Non-pigmented ciliary epithelial cell (primary cell): Measurements from ENCODE around the gene SEMG1.
A peak's percentile ranks its signal among the peaks of the same experiment; 100 is the strongest.

Experiments used
- DNase-seq: peaks from one replicate; pipeline ENCODE4 v3.0.0-alpha.2; 2010; ENCODE audit warnings: low read depth

SEMG1 gene, protein sequence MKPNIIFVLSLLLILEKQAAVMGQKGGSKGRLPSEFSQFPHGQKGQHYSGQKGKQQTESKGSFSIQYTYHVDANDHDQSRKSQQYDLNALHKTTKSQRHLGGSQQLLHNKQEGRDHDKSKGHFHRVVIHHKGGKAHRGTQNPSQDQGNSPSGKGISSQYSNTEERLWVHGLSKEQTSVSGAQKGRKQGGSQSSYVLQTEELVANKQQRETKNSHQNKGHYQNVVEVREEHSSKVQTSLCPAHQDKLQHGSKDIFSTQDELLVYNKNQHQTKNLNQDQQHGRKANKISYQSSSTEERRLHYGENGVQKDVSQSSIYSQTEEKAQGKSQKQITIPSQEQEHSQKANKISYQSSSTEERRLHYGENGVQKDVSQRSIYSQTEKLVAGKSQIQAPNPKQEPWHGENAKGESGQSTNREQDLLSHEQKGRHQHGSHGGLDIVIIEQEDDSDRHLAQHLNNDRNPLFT

DNA sequence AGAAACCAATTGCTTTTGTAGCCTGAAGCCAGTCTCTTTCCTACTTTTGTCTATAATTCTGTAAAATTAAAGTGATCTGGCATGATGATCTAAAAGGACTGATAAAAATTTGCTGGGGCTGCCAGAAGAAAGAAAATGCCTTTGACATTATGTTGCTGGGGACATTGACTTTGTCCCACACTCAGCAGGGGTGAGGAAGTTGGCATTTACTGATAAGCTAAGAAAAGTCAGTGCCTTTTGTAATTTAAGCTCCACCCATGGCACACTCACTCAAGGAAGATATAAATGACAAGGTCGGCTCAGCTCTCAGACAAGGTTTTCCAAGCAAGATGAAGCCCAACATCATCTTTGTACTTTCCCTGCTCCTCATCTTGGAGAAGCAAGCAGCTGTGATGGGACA, at the start of gene SEMG1:
TSS of gene SEMG1 (plus strand) at position 309 of the 400 bp plus-strand sequence. CDS start at position 330, 21 bp downstream.
- no peak for DNase-seq

DNA sequence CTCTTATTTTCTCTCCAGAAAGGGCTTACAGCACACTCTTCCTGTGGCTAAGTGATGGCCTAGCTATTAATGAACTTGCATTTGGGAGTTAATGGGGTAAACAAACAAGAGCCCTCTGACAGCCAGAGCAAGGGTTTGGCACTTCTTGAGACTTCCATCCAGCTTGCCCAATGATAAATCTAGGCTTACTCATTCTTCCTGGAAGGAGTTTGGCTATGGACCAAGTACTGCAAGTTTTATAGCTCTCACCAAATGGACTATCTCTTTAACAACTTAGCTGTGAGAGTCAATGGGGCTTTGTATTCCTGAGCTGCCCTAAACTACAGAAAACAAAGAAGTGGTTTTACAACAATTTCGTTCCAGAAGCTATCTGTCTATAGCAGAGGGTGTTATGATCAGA, 48.9 kb upstream of the SEMG1 start:
- DNase-seq, result peak; percentile 10

DNA sequence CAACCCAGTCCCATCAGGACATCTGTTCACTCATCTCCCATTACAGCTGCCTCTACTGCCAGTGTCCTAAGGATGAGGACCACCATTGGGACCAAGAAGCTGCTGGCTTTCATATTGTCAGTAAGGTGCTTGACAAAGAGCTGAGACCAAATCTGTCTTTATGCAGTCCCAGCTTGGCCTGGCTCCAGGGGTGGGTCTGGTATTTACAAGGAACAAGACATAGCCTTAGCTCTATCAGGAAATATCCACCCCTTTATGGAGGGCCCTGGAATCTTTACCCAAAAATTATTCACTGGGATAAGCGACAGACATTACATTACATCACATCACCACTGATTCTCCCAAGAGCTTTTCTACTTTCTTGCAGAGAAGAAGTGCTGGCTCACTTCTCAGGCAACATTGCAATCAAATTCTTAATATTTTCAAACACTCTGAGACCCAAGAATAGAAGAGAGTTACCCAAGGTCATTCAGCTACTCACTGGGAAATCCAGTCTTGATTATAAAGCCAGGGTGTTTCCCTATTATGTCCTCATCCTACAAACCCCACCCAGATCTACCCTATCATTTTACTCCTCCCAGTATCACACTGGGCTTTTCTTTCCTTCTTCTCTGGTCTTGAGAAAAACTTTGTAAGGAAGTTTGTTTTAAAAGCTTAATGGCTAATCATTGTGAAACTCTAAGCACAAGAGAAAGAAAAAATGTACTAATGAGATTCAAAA, 43.6 kb upstream of the SEMG1 start:
- no peak for DNase-seq

DNA sequence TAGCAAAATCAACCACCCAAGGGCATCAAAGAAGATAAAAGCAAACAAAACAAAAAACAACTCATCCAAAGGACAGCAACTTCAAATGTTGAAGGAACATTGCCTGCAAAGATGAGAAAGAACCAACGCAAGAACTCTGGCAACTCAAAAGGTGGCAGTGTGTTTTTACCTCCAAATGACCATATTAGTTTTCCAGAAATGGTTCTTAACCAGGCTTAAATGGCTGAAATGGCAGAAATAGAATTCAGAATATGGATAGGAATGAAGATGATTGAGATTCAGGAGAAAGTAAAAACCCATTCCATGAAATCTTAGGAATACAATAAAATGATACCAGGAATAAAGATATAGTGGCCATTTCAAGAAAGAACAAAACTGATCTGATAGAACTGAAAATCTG, 41.9 kb upstream of the SEMG1 start:
- no peak for DNase-seq

DNA sequence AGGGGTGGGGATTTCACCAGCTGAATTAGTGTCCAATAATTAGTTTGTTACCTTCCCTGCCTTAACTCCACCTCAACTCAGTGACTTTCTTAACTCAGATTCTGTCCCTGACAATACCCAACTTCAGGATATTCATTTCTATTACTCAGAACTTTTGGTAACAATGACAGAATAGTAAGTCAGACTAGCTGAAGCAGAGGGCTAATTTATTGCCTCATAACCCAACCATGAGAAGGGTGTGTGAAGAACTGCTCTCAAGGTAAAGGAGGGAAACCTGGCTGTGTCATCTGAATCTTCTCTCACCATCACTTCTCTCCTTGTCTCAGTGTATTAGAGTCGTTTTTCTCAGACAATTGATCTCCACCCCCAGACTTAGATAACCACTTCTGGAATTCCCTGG, 33.3 kb upstream of the SEMG1 start:
- DNase-seq, result no peak

DNA sequence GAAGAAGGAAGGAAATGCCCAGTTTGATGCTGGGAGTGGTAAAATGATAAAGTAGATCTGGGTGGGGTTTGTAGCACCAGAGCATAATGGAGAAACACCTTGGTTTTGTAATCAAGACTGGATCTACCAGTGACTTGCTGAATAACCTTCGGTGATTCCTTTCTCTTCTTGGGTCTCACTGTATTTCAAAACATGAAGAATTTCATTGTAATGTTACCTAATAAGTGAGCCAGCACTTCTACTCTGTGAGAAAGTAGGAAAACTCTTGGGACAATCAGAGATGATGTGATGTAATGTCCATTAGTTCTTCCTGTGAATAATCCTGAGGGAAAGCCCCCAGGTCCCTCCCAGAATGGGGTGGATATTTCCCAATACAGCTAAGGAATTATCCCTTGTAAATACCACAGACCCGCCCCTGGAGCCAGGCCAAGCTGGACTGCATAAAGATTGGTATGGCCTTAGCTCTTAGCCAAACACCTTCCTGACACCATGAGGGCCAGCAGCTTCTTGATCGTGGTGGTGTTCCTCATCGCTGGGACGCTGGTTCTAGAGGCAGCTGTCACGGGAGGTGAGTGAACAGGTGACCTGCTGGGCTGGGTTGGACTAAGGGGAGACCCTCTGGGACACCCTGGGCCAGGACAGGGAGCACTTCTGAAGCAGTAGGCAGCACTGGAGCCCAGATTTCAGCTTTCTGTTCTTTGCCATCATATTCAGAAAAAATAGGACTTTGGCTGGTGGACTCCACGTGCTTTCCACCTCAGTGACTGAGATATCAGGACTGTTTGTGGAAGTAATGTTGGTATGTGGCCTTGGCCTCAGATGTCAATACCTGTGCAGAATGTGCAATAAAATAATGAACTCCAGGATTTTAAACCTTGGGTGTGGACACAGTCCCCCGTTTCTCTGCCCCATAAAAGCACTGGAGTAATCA, 32.1 kb upstream of the SEMG1 start, which contains the start of gene PI3:
TSS of gene PI3 (plus strand) at position 469 of the 931 bp plus-strand sequence. CDS start at position 490, 21 bp downstream.
- DNase-seq, result no peak

DNA sequence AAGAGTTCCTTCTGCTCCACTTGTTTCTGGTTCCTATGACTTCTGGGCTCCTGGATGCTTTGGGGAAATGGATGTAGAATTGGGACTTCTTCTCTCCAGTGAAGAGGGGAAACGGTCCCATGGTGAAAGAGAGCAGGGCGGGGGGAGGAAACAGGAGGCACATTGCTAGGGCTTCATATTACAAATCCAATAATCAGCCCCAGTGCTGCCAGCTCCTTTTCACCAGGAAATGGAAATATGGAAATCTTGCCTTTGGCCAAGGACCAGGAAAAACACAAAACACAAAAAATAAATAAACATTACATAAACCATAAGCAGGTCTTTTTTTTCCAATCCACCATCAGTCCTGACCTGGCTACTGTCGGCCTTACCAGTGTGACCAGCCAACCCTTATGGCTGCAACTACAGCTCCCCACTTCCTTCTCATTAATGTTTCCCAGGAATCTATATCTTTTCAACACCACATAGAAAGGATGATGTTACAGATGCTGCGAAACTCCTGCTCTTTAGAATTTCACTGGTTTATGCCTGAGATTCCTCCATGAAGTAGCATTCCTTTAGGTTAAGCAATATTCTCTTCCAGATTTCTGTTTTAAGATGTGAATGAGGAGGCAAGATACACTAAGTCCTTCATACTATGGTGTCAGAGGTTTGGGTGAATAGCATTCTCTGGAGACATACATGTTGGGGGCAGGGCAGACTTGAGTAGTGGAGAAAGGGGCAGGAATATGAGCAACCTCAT, 30.1 kb upstream of the SEMG1 start:
- DNase-seq, result no peak

DNA sequence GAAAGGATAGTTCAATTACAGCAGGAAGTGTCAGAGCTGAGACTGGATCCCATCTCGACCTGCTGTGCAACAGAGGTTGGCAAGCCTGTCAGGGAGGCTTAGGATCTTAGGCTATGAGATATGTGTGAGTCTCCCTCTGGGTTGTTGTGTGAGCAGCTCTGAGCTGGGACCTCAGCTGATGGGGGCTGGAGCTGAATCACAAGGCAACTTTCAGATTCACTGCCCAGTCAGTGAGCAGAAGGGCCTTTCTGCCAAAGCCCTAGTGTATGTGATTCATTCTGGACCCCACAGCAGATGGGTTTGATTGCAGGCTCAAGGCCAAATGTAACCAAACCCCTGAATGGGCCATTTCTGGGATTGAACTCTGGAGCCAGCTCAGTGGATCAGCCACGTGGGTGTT, 27.7 kb upstream of the SEMG1 start:
- no peak for DNase-seq

DNA sequence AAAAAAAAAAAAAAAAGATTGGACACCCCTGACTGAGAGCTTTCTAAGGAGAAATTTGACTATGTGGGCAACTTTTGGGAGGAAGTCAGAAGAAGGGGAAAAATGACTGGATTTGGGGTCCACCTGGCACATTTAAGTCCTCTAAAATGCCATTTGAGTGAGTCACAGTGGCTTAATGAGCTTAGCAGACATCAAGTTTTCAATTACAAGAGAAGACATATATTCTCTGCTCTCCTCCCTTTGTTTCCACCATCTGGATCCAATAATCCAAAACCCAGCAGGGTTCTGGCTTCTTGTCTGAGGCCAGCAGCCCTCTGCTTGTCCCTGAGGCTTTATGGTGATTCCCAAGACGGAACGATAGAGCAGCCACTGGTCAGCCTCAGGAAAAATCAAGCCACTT, 25.2 kb upstream of the SEMG1 start:
- no peak for DNase-seq

DNA sequence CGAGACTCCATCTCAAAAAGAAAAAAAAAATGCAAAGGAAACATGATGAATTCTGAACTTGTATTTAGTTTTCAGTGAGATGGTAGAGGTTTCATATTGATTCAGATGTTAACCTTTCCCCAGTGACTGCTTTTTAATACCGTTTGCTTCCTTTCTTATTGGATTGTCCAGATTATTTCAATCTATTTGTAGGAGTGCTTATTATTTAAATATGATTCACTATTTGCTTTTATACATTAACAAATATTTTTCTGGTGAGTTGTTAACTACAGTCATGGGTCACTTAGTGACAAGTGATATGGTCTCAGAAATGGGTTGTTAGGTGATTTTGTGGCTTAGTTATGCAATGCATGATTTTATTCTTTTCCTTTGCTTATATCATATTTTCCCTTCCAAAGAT, 23.7 kb upstream of the SEMG1 start:
- no peak for DNase-seq

DNA sequence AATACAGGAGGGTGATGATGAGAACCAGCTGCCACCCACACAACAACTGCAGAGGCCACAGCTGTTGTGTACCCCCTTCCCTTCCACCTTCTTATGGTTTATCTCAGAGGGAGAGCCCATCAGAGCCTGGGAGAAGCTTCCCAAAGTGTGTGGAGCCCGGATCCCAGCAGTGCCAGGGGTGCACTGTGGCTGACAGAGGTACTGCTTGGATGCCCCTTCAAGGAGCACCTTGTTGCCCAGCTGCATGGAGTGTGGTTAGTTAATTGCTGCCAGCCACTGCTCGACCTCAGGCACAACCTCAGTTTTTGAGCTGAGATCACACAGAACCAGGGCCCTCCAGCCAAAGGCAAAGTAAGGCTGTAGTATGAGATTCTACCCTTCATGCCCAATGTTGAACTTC, 19.1 kb upstream of the SEMG1 start:
- DNase-seq, result no peak

DNA sequence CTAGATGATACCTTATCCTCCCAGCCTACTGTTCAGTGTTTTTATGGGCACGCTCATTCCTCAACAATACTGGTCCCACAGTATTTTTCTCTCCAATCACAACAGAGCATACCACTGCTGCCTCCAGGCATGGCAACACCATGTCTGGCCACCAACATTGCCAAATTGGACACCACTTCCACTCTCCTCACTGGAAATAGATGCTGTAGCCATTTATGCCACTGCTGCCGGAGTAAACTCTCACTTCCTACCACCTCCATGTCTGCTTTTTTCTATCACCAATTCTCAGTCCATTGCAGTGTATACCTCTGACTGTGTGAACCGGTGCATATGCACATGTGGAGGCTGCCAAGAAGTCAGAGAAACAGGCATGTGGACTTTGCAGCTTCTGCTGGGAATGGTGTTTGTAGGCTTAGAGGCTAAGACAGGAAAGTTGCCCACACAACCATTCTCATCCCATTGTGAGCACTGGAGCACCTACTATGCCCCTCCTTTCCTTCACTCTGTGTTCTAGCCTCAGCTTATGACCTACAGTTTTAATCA, 17.7 kb upstream of the SEMG1 start:
- no peak for DNase-seq

DNA sequence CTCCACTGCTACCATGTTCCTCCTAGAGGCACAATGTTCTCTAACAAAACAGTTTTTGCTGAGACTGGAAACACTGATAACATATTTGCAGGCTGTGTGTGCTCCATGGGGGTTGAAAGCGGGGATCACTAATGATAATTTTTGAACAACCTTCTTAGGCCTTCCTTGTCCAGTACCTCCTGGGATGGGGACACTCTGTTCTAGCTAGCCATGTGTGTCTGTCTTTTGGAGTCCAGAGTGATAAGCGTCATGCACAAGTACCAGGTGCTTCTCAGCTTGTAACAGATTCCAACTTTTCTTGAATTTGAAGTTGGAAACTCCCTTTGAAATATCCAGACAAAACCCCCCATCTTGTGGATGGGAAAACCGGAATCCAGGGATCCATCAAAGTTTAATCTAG, 17.0 kb upstream of the SEMG1 start:
- DNase-seq, result no peak

DNA sequence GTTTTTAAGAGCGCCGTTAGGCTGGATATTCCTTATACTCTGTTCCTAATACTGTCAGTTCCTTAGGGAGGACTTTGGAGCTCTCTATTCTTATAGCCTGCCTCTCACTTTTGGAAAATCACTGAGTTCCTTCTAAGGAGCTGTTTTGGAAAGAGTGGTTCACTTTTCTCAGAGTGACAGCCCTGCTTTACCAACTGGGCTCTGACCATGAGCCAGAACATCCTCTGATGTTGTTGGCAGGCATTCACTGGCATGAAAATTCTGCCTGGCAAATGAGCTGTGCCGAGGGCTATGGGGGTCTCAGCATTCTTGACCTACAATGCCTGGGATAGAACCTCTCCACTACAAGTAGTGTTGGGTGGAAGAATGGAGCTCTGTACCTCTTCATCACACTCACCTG, 14.9 kb upstream of the SEMG1 start:
- DNase-seq, result no peak

DNA sequence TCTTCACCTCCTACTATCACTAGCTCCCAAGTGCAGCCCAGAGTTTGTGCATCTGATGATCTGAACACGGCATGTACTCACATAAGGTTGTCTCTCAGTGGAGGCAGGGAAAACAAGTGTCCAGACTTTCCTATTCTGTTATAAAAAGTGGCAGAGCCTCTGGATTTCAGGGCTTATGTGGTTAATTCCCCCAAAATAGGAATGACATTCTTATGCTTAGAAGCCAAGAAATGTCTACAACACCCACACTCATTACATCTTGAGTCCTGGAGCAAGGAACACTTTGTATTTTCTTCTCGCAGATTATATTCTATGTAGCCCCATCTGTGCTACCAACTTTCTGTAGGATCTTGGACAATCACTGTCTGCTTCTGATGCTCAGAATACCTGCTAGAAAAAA, 13.5 kb upstream of the SEMG1 start:
- DNase-seq, result no peak

DNA sequence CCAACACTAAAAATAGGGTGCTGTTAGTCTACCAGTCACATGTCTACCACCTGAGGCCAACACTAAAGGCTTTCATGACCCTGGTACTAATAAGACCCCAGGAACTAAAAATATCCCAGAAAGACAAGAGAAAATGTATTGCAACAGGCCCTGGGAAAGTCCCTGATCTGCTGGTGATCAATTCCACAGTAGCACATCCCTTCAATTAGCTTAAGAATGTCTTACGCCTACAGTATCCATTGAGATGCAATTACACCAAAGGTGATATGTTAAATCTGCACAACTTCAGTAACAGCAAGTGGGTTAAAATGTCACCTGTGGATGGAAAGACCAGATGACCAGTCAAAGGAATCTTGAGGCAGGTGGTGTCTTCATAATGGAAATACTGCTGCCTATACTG, 3.1 kb downstream of the SEMG1 start:
- no peak for DNase-seq

DNA sequence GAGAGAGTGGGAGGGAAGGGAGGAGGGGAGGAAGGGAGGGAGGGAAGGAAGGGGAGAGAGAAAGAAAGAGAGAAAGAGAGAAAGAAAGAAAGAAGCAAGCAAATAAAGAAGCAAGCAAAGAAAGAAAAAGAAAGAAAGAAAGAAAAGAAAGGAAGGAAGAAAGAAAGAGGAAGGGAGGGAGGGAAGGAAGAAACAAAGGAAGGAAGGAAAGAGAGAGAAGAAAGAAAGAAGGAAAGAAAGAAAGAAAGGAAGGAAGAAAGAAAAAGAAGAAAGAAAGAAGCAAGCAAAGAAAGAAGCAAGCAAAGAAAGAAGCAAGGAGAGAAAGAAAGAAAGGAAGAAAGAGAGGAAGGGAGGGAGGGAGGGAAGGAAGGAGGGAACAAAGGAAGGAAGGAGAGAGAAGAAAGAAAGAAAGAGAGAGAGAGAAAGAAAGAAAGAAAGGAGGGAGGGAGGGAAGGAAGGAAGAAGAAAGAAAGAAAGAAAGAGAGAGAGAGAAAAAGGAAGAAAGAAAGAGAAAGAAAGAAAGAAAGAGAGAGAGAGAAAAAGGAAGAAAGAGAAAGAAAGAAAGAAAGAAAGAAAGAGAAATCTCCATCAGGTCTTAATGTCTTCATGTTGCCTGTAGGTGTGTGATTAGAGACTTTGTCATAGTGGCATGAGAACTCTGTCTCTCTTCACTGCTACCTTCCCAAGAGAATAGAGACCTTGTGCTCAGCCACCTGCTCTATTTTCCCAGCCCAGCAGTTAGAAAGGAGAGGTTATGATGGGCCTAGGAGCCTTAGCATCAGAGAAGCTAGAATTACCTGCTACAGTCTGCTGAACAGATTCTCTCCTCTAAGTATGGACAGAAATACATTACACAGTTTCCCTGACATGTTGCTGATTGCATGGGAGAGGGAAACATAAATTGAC, 5.0 kb downstream of the SEMG1 start:
- no peak for DNase-seq

DNA sequence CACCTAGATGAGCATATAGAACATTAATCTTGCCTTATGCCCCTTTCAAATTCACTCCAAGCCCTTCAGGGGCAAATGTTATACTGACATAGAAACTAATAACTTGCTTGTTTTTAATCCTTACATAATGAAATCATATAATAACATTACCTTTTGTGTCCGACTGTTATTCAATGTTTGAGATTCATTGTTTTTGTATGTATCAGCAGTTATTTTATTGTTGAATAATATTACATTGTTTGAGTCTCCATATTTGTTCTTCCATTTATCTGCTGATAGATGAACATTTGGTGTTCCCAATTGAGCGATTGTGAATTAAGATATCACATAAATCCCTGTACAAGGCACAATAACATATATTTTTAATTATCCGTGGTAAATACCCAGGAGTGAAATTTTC, 6.0 kb downstream of the SEMG1 start:
- no peak for DNase-seq

DNA sequence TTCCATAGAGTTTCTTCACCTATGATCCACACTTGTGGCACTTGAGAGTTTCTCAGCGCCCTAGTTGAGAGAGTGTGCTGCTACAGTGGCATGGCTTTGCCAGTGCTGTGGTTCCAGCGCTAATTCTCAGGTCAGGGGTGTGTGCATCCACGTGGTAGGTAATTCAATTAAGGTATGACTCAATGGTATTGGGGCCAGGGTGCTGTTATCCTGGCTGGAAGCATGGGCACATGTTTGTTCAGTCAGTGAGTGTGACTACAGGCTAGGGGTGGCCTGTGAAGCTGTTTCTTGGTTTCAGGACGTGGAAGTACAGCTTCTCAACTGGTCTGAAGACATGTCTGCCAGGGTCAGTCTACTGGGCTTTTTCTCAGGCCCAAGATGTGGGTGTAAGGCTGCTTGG, 11.3 kb downstream of the SEMG1 start:
- no peak for DNase-seq

DNA sequence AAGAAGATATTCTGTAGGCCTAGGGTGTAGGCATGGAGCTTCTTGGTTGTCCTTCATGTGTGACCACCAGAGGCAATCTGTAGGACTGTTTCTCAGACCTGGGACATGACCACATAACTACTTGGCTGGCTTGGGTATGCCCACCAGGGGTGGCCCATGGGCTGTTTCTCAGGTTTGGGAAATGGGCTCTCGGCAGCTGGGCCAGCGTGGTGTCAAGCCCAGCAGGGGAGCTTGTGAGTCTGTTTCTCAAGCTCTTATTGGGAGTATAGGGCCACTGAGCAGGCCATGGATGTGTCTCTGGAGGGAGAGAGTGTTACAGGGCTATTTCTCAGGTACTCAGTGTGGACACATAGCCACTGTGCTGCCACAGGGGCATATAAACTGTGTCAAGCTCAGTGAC, 11.8 kb downstream of the SEMG1 start:
- no peak for DNase-seq
